ENCODE measurements around the gene CFAP410.
A peak's percentile ranks its signal among the peaks of the same experiment; 100 is the strongest.
"Not testable (repeated sequence)": the region's sequence is repeated elsewhere in the genome, so short reads cannot be mapped to it uniquely, and the experiment has no call there.

Gene CFAP410

DNA sequence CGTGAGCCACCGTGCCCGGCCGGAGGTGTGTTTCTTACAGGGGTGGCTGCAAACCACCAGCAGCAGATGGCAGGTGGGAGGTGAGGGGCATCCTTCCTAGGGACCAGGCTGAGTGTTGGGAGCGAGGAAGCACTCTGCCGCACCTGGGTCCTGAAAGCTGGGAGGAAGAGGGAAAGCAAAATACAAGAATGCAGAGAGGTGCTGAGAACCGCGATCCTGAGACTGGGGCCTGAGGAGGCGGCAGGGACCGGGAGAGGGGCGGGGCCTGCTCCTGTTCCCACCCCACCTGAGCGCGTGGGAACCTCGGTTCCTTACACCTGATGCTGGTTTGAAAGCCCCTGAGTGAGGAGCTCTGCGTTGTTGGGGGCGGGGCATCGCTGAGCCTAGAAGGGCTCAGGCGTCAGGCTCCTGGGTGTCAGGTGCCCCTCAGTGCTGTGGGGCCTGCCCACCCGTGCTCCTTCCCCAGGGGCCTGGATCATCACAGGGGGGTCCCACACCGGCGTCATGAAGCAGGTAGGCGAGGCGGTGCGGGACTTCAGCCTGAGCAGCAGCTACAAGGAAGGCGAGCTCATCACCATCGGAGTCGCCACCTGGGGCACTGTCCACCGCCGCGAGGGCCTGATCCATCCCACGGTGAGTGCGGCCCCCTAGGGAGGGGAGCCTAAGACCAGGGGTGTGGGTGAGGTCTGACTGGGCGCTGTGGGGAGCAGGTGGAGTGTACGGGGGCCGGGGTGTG lies 29.7 kb upstream of the CFAP410 start:
- no peak for ATAC-seq
- DNase-seq: no peak

DNA sequence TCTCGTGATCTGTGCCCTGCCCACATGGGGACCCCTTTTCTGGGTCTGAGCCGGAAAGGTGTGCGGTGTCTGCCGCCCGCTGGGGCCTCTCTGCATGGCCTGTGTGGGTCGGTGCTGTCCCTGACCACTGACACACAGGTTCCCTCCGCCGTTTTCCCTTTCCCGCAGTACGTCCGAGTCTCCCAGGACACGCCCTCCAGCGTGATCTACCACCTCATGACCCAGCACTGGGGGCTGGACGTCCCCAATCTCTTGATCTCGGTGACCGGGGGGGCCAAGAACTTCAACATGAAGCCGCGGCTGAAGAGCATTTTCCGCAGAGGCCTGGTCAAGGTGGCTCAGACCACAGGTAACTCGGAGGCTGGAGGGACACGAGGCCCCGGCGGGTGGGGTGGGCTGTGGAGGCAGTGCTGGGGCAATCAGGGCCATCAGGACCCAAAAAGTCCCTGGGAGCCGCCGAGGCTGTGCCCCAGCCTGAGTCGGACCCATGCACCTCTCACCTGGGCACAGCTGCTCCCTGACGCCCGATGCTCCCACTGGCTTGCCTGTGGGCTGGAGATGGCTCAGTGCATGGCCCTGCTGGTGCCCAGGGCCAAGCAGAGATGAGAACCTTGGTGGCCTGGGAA lies 27.5 kb upstream of the CFAP410 start:
- no peak for DNase-seq
- no peak for ATAC-seq

- no peak for ATAC-seq
- no peak for DNase-seq
Measured at GRCh38 chr21:44365967-44366585, 26.9 kb upstream of the CFAP410 start.

- no peak for ATAC-seq
- DNase-seq: no peak
Measured at GRCh38 chr21:44365251-44365966, 26.2 kb upstream of the CFAP410 start.

GRCh38 chr21:44364151-44365053 lies 25.2 kb upstream of the CFAP410 start:
- no peak for ATAC-seq
- no peak for DNase-seq

- no peak for DNase-seq
- ATAC-seq: no peak
Measured at GRCh38 chr21:44363278-44363677, 24.1 kb upstream of the CFAP410 start.

- DNase-seq, ATAC-seq: not testable (repeated sequence)
Measured at GRCh38 chr21:44361903-44362302, 22.7 kb upstream of the CFAP410 start.

DNA sequence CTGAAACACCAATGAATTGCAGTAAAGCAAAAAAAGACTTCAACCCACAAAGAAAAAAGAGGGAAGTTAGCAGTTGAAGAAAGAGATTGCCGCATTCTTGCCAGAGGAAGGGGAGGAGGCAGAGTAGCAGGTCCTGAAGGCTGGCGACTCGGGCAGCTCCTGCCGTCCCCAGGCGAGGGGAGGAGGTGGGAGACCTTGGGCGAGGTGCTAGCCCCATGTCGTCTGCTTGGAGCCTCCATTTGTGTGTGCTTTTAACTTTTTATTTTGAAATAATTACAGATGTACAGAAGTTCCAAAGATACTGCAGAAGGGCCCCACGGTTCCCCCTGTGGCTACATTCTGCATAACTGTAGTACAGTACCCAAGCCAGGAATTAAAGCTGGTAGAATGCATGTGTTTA lies 21.0 kb upstream of the CFAP410 start:
- ATAC-seq (no peak), DNase-seq (no peak)

DNA sequence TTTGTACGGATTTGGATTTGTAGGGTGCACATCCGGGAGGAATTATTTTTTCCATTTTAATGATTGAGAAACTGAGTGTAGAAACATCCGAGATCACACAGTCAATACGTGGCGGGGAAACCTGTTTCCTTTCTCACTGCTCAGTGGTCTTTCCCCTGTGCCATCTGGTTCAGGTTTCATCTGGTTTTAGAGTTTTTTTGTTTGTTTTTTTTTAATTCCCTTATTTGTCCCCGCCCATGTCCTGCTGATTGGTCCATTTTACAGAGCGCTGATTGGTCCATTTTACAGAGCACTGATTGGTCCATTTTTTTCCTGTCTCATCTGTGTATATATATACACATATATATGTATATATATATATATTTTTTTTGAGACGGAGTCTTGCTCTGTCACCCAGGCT lies 20.2 kb upstream of the CFAP410 start:
- DNase-seq (no peak), ATAC-seq (no peak)

GRCh38 chr21:44357064-44357837 lies 18.1 kb upstream of the CFAP410 start:
- DNase-seq (no peak), ATAC-seq (no peak)

DNA sequence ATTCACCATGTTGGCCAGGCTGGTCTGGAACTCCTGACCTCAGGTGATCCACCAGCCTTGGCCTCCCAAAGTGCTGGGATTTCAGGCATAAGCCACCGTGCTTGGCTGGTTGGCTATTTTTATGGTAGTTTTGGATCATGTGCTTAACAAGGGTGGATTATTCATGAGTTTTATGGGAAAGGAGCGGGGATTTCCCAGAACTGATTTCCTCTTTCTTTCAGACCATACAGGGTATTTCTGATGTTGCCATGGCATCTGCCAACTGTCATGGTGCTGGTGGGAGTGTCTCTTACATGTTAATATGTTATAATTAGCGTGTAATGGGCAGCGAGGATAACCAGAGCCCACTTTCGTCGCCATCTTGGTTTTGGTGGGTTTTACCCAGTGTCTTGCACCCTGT lies 17.4 kb upstream of the CFAP410 start:
- DNase-seq (no peak), ATAC-seq (no peak)

GRCh38 chr21:44356160-44356559 lies 17.0 kb upstream of the CFAP410 start:
- no peak for DNase-seq

GRCh38 chr21:44354775-44355771 lies 15.9 kb upstream of the CFAP410 start:
- ATAC-seq (peak; percentile 41), DNase-seq (no peak)

More at GRCh38 chr21:44356160-44356559, 17.0 kb upstream of the CFAP410 start:
- no peak for ATAC-seq

- ATAC-seq (no peak), DNase-seq (no peak)
Measured at GRCh38 chr21:44354001-44354405, 14.8 kb upstream of the CFAP410 start.

DNA sequence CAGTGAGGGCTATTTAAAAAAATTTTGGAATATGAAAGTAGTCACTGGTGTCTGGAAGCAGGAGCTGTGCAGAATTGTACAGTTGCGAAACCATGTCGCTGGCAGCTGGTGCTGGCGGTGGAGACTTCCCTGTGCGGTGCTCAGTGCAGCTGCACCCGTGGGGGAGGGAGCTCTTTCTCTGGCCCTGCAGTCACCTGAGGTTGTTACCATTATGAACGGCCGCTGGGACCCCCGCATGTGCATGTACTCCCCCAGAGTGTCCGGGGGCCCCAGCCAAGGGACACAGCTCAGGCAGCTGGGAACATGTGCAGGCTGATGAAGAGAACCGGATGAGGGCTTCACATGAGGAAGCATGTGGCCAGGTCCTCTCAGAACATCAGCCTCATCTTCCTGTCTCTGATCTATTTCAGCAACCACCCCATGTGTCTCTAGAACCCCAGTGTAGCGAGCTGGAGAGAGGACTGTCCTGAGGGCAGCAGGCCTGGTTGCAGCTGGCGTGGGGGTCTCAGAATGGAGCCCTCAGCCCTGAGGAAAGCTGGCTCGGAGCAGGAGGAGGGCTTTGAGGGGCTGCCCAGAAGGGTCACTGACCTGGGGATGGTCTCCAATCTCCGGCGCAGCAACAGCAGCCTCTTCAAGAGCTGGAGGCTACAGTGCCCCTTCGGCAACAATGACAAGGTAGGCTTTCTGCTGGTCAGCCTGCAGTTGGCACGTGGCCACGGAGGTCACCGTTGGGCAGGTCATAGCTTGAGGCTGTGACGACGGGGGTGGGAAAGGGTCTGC lies 14.2 kb upstream of the CFAP410 start, which contains the start of gene TRPM2:
Gene TRPM2, plus strand, starts transcription at position 431 of the 780 bp plus-strand sequence. Its CDS starts 80 bp downstream, at position 511.
- DNase-seq: peak; percentile 37
- ATAC-seq: peak; percentile 30

DNA sequence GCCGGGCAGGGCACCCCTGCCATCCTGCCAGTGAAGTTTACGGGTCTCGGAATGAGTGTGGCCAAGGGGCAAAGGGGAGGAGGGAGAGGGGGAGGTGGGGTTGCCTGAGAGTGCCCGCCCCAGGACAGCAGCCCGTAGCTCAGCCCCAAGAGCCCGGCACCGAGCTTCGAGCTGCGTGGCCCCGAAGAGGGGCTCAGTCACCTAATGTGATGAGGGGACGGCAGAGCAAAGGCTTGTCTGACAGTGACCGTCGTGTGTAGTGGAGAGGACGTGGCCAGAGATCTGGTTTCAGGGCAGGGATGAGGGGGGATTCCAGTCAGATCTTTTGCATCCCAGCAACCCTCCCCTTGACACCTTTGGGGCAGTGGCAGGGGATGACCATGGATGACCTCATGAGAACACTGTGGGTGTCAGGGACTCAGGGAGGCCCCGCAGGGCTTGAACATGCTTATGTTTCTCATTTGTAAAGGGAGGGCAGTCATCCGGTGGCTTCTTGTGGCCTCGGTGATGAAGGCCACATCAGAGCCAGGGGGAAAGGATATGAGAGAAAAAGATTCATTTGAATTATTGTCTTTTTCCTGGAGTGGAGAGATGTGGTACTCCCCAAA lies 13.2 kb upstream of the CFAP410 start:
- DNase-seq (no peak), ATAC-seq (no peak)

- no peak for ATAC-seq
- no peak for DNase-seq
Measured at GRCh38 chr21:44351535-44352252, 12.5 kb upstream of the CFAP410 start.

All from stimulated activated naive CD8-positive, alpha-beta T cell treated with anti-CD3 and anti-CD28 coated beads, Interleukin-15, Interleukin-2, amounts not matched to agents 100 U/mL and 50 U/mL, for 24 hours (primary cell).